K562 (cell line): ENCODE results near the gene NLK. TPM values are rescaled to one million over a fixed set of nuclear protein-coding genes. Genes with fewer than 3 reads are reported as not detected.

Experiments
- ATAC-seq: fragments of 200-7000 bp; cut with Tn5 transposase; 3 replicates; pipeline ENCODE4 v1.9.1; 2020; ENCODE audit warnings: moderate library complexity
- BruUV-seq: library from RNA; stranded (reverse); fragments of 400-500 nt; replicated peaks from 2 replicates; lab custom pipeline; 2021; lab: Mats Ljungman, UMichigan
- CTCF ChIA-PET: fragments of 300-600 bp; formaldehyde crosslinking; extraction: SDS; loops from one replicate; lab custom pipeline; 2021; ENCODE audit warnings: low intra/inter-chr PET ratio; lab: Yijun Ruan, JAX
- POLR2A ChIA-PET: fragments of 300-600, 350-650 bp; sonication (Branson Sonifier 250); formaldehyde crosslinking; extraction: SDS; loops from one replicate; lab custom pipeline; 2021; ENCODE audit warnings: antibody characterized with exemption, inconsistent platforms; lab: Yijun Ruan, JAX
- DNase-seq, 4 experiments: peaks; one replicate each; pipeline versions ENCODE4 v3.0.0 to v3.0.0-alpha.2; 2011 to 2018; ENCODE audit warnings: low spot score in 3 of 4, mixed read lengths in 3 of 4; ENCODE audit errors: extremely low read depth in 1 of 4
- FAIRE-seq: peaks from 2 replicates; lab custom pipeline; 2011; peaks lifted over from hg19 to GRCh38; lab: Jason Lieb, UNC
- H2AFZ ChIP-seq: 2 replicates; pipeline ENCODE4 v1.6.0; 2011; ENCODE audit warnings: low read depth, low read length, control low read depth, inconsistent platforms
- H3K27ac ChIP-seq: fragments of 200-600 bp; 3 replicates; pipeline ENCODE4 v1.8.0; 2011; ENCODE audit warnings: low read depth, mild to moderate bottlenecking, control low read depth, inconsistent platforms, low read length, moderate library complexity, mixed read lengths; ENCODE audit errors: extremely low read depth
- H3K27me3 ChIP-seq, 2 experiments: fragments of 300-600 bp in 1 of 2; 2 replicates in 1 of 2; 3 replicates in 1 of 2; pipeline versions ENCODE4 v1.6.0 to v1.8.0; 2011; ENCODE audit warnings: inconsistent platforms in 2 of 2, low read length in 2 of 2, mild to moderate bottlenecking in 1 of 2, mixed read lengths in 1 of 2, moderate library complexity in 1 of 2; ENCODE audit not compliant: control insufficient read depth in 2 of 2, insufficient read depth in 2 of 2
- H3K36me3 ChIP-seq: fragments of 300-600 bp; 3 replicates; pipeline ENCODE4 v1.8.0; 2011; ENCODE audit warnings: mild to moderate bottlenecking, low read length, inconsistent platforms; ENCODE audit not compliant: control insufficient read depth, insufficient read depth
- H3K4me1 ChIP-seq, 2 experiments: fragments of 200-600 bp in 1 of 2; replicated peaks in 1 of 2; 2 replicates in 1 of 2; 3 replicates in 1 of 2; pipeline versions ENCODE4 v1.5.1 to v1.8.0; 2011; ENCODE audit warnings: inconsistent platforms in 2 of 2, low read length in 2 of 2, mild to moderate bottlenecking in 1 of 2, mixed read lengths in 1 of 2, moderate library complexity in 1 of 2; ENCODE audit not compliant: control insufficient read depth in 2 of 2, insufficient read depth in 2 of 2
- H3K4me2 ChIP-seq: 2 replicates; pipeline ENCODE4 v1.6.1; 2011; ENCODE audit warnings: low read length, control low read depth, inconsistent platforms, mixed read lengths; ENCODE audit not compliant: insufficient read depth
- H3K4me3 ChIP-seq: fragments of 200-600 bp; sonication (generic), shearing (Covaris generic); 2 replicates; pipeline ENCODE4 v1.5.1; 2016; ENCODE audit warnings: control low read depth, inconsistent platforms
- H3K79me2 ChIP-seq: fragments of 200-600 bp; 3 replicates; pipeline ENCODE4 v1.8.0; 2011; ENCODE audit warnings: low read length, inconsistent platforms; ENCODE audit not compliant: control insufficient read depth, insufficient read depth
- H3K9ac ChIP-seq, 2 experiments: 2 replicates each; pipeline versions ENCODE4 v1.6.0 to v1.6.1; 2011; ENCODE audit warnings: low read depth in 2 of 2, low read length in 2 of 2, control low read depth in 1 of 2, inconsistent platforms in 1 of 2, mild to moderate bottlenecking in 1 of 2, mixed read lengths in 1 of 2; ENCODE audit not compliant: insufficient read depth in 1 of 2
- H3K9me1 ChIP-seq: one replicate; pipeline ENCODE4 v1.6.0; 2011; ENCODE audit warnings: inconsistent platforms, mild to moderate bottlenecking, low read length, moderate library complexity; ENCODE audit not compliant: control insufficient read depth, insufficient read depth
- H3K9me3 ChIP-seq: replicated peaks from 2 replicates; pipeline ENCODE4 v1.5.1; 2011; ENCODE audit warnings: low read depth, low read length, inconsistent platforms; ENCODE audit not compliant: control insufficient read depth, insufficient read depth
- H4K20me1 ChIP-seq: replicated peaks from 2 replicates; pipeline ENCODE4 v1.6.1; 2011; ENCODE audit warnings: low read length, inconsistent platforms, mixed read lengths; ENCODE audit not compliant: control insufficient read depth, insufficient read depth
- C11orf30 ChIP-seq: fragments of 450-650 bp; IDR thresholded peaks from 2 replicates; pipeline ENCODE4 v1.6.1; 2016; ENCODE audit warnings: low read depth, mild to moderate bottlenecking
- DDX20 ChIP-seq: fragments of 450-650 bp; IDR thresholded peaks from 2 replicates; pipeline ENCODE4 v1.6.1; 2016; ENCODE audit warnings: missing genetic modification characterization, low read depth, mild to moderate bottlenecking, missing compliant biosample characterization, moderate library complexity
- EHMT2 ChIP-seq: fragments of 450-650 bp; IDR thresholded peaks from 2 replicates; pipeline ENCODE4 v1.6.1; 2018; ENCODE audit warnings: antibody characterized with exemption
- FOSL1 ChIP-seq: fragments of 200-800 bp; sonication (Bioruptor generic); conservative IDR thresholded peaks from 2 replicates; pipeline ENCODE4 v1.6.1; 2016; ENCODE audit warnings: missing genetic modification characterization, missing compliant biosample characterization
- HCFC1 ChIP-seq: IDR thresholded peaks from 2 replicates; pipeline ENCODE4 v1.6.1; 2012; ENCODE audit warnings: low read depth, low read length, improper control_type of control experiment
- MAFF ChIP-seq: IDR thresholded peaks from 2 replicates; pipeline ENCODE4 v1.6.1; 2012; ENCODE audit warnings: low read length, improper control_type of control experiment
- MAFG ChIP-seq: fragments of 450-650 bp; conservative IDR thresholded peaks from 2 replicates; pipeline ENCODE4 v1.6.1; 2016; ENCODE audit warnings: missing genetic modification characterization, missing compliant biosample characterization
- MAFK ChIP-seq: IDR thresholded peaks from 2 replicates; pipeline ENCODE4 v1.6.1; 2011; ENCODE audit warnings: low read length, improper control_type of control experiment
- MLLT1 ChIP-seq, 2 experiments: fragments of 450-650 bp; IDR thresholded peaks; 2 replicates each; pipeline ENCODE4 v1.6.1; 2016
- NKRF ChIP-seq: fragments of 450-650 bp; IDR thresholded peaks from 2 replicates; pipeline ENCODE4 v1.6.1; 2016; ENCODE audit warnings: borderline replicate concordance
- PTBP1 ChIP-seq: fragments of 200-400 bp; formaldehyde crosslinking; IDR thresholded peaks from 2 replicates; pipeline ENCODE4 v1.6.1; 2017; ENCODE audit warnings: low read depth, low read length
- SIX5 ChIP-seq, 2 experiments: IDR thresholded peaks; 2 replicates each; pipeline ENCODE4 v1.6.1; 2011; ENCODE audit warnings: low read length in 2 of 2, borderline replicate concordance in 1 of 2, low read depth in 1 of 2, mild to moderate bottlenecking in 1 of 2, moderate library complexity in 1 of 2; ENCODE audit not compliant: insufficient read depth in 1 of 2
- ZNF143 ChIP-seq: sonication (generic); formaldehyde crosslinking; IDR thresholded peaks from 2 replicates; pipeline ENCODE4 v1.9.0; 2022; ENCODE audit warnings: mild to moderate bottlenecking, missing genetic modification reagents
- ZNF316 ChIP-seq: fragments of 450-650 bp; IDR thresholded peaks from 2 replicates; pipeline ENCODE4 v1.6.1; 2016
- WGBS: fragments of 100-300 bp; shearing (Covaris generic); methylation state at CpG from one replicate; pipeline ENCODE4 v1.1.6; 2016; ENCODE audit warnings: low coverage, mixed read lengths; ENCODE audit not compliant: insufficient coverage; ENCODE audit errors: missing lambda C conversion rate; 5-methylcytosine and 5-hydroxymethylcytosine counted together
- in situ Hi-C: fragments of 300-500 bp; cut with MboI; formaldehyde crosslinking; loops from 4 replicates; pipeline ENCODE4 v1.15.0; 2018; ENCODE audit warnings: inconsistent platforms, mixed read lengths
- intact Hi-C: fragments of 100-400 bp; cut with micrococcal nuclease; formaldehyde crosslinking; loops from 2 replicates; pipeline ENCODE4 v1.14.2; 2022
- polyA plus RNA-seq, 8 experiments: library from polyadenylated mRNA; depleted of rRNA in 4 of 8; stranded (reverse) in 5 of 8; unstranded in 3 of 8; fragments of >200 nt; fragmentation: Nextera tagmentation in 2 of 8; fragmentation: Illumina TruSeq in 1 of 8; extraction: Ambion mirVana in 2 of 8; extraction: Trizol in 1 of 8; gene quantifications; 2 replicates each; pipeline versions ENCODE4 v1.2.1 to v1.2.3, GENCODE V29; 2011 to 2014; ENCODE audit warnings: inconsistent platforms in 1 of 8, missing spikeins in 1 of 8
- total RNA-seq, 7 experiments: library from RNA; depleted of rRNA in 6 of 7; stranded (reverse); fragments of >200 nt in 6 of 7; fragmentation: Illumina TruSeq in 2 of 7; extraction: Trizol in 2 of 7; gene quantifications; 2 replicates each; pipeline versions ENCODE4 v1.2.1 to v1.2.3, GENCODE V29; 2011 to 2021; ENCODE audit warnings: low replicate concordance in 1 of 7

The NLK gene
- total and polyA plus RNA-seq, 9 of the 15 experiments (the other 6 are each of a cell fraction or from before 2014, with no cell fraction given) = 10.9 to 59.6 (median 26.7) TPM

- H2AFZ ChIP-seq = peak overlapping the region; percentile 26; the same call in 1 of the 2 replicates
- H4K20me1 ChIP-seq = no peaks in the 10 kb centered on the region
- in situ Hi-C loops = no loop called here
- H3K79me2 ChIP-seq = no peaks in the 10 kb centered on the region
- no peaks in the 10 kb centered on the region for H3K27me3 ChIP-seq
- no peaks in the 10 kb centered on the region for H3K36me3 ChIP-seq
- no peak overlapping the region for H3K27ac ChIP-seq
- H3K9me3 ChIP-seq = no peaks in the 10 kb centered on the region
- ChIA-PET POLR2A (interaction anchor here (0.6 to 0.7 kb wide), 2 partner anchors 12 to 67 kb away, joined by 3 read pairs; no protein-coding TSS in a partner anchor), CTCF (no interaction called here)
- no peak overlapping the region for H3K9ac ChIP-seq
- no peaks in the 10 kb centered on the region; a peak in 1 of 5 replicates for H3K4me1 ChIP-seq
- FAIRE-seq (peak; percentile 70), DNase-seq (no peak), ATAC-seq (peak; percentile 67; the same call in 2 of the 3 replicates)
- no peak overlapping the region for H3K4me2 ChIP-seq
- 0% methylated on average over 1 of the region's 1 CpG for WGBS
- H3K4me3 ChIP-seq = no peak overlapping the region
- peak; percentile 44; the same call in 1 of the 2 replicates for TF ChIP-seq MAFG (tag)
- TF ChIP-seq HCFC1 = peak; percentile 79
- no peak for TF ChIP-seq EHMT2
- peak; percentile 35; the same call in 1 of the 2 replicates for TF ChIP-seq MAFF
- no peak for TF ChIP-seq NKRF
- TF ChIP-seq MAFK = 0 out of 2 replicates have a peak, but pooled peaks have one; percentile 29
- TF ChIP-seq DDX20 (tag) = no peak
- no peak for TF ChIP-seq MLLT1 (IDR thresholded peaks at IDR 0.05)
- TF ChIP-seq C11orf30 = peak; percentile 84
- TF ChIP-seq ZNF316 = peak; percentile 88
- peak; percentile 37 to 39; a peak in 2 of 4 replicates for TF ChIP-seq SIX5 (IDR thresholded peaks at IDR 0.05; ENCODE audit: borderline replicate concordance in 1 of 2, insufficient read depth in 1 of 2, low read depth in 1 of 2, low read length in 2 of 2)
- no peak for TF ChIP-seq PTBP1
- TF ChIP-seq FOSL1 (tag) = peak; percentile 57
- TF ChIP-seq ZNF143 = peak; percentile 57; the same call in 1 of the 2 replicates
- intact Hi-C loops = no loop called here
- H3K9me1 ChIP-seq = no peaks in the 10 kb centered on the region
- no TSS peak for BruUV-seq
Observed at GRCh38 chr17:28216528-28216927, 174.1 kb downstream of the NLK start.
